ENCODE measurements around the gene GNA12. TPM values are rescaled to one million over a fixed set of nuclear protein-coding genes. Genes with fewer than 3 reads are reported as not detected.
"Not testable (repeated sequence)": the region's sequence is repeated elsewhere in the genome, so short reads cannot be mapped to it uniquely, and the experiment has no call there.

GNA12 gene
- polyA plus RNA-seq, 1 donor = 27.1 TPM

- peak; percentile 72 for DNase-seq
Observed at GRCh38 chr7:2709553-2710285, 134.4 kb downstream of the GNA12 start.

- DNase-seq = no peak
Observed at GRCh38 chr7:2708547-2709310, 135.4 kb downstream of the GNA12 start.

GRCh38 chr7:2708041-2708440 lies 136.1 kb downstream of the GNA12 start:
- no peak for DNase-seq

- no peak for DNase-seq
Observed at GRCh38 chr7:2707481-2707880, 136.6 kb downstream of the GNA12 start.

- DNase-seq = no peak
Observed at GRCh38 chr7:2706685-2707126, 137.4 kb downstream of the GNA12 start.

- no peak for DNase-seq
Observed at GRCh38 chr7:2705371-2706096, 138.6 kb downstream of the GNA12 start.

GRCh38 chr7:2702594-2702957 lies 141.5 kb downstream of the GNA12 start:
- no peak for DNase-seq

- DNase-seq = no peak
Observed at GRCh38 chr7:2701832-2702593, 142.1 kb downstream of the GNA12 start.

- no peak for DNase-seq
Observed at GRCh38 chr7:2701424-2701823, 142.7 kb downstream of the GNA12 start.

- no peak for DNase-seq
Observed at GRCh38 chr7:2700141-2700850, 143.8 kb downstream of the GNA12 start.

GRCh38 chr7:2699289-2699620 lies 144.9 kb downstream of the GNA12 start:
- no peak for DNase-seq

- no peak for DNase-seq
Observed at GRCh38 chr7:2698581-2699288, 145.4 kb downstream of the GNA12 start.

GRCh38 chr7:2694122-2694436 lies 150.0 kb downstream of the GNA12 start:
- not testable (repeated sequence) for DNase-seq

GRCh38 chr7:2693420-2694121 lies 150.5 kb downstream of the GNA12 start:
- DNase-seq = not testable (repeated sequence)

GRCh38 chr7:2692543-2692942 lies 151.6 kb downstream of the GNA12 start:
- no peak for DNase-seq

GRCh38 chr7:2691932-2692439 lies 152.1 kb downstream of the GNA12 start:
- DNase-seq = not testable (repeated sequence)

GRCh38 chr7:2691011-2691707 lies 152.9 kb downstream of the GNA12 start:
- no peak for DNase-seq

GRCh38 chr7:2689951-2690705 lies 154.0 kb downstream of the GNA12 start:
- DNase-seq = no peak

- no peak for DNase-seq
Observed at GRCh38 chr7:2689343-2689847, 154.7 kb downstream of the GNA12 start.

Data from hindlimb muscle (tissue), 1 donor.